ENCODE measurements around the gene SPG21.

DNA sequence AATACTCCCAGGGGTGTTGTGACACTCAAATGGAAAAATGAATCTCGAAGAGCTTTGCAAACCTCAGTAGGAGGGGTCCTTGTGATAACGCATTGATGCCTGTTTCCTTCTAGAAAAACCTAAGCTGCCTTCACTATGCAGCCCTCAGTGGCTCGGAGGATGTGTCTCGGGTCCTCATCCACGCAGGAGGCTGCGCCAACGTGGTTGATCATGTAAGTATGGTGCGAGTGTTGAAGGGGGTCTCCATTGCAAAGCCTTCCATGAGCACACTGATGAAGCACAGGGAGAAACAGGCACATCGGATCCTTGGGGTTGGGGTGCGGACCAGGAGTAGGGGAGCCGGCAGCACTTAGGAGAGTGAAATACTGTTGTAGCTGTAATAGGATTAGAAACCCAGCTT is 55.7 kb downstream of the SPG21 start:
- TF ChIP-seq, protein P1, sequence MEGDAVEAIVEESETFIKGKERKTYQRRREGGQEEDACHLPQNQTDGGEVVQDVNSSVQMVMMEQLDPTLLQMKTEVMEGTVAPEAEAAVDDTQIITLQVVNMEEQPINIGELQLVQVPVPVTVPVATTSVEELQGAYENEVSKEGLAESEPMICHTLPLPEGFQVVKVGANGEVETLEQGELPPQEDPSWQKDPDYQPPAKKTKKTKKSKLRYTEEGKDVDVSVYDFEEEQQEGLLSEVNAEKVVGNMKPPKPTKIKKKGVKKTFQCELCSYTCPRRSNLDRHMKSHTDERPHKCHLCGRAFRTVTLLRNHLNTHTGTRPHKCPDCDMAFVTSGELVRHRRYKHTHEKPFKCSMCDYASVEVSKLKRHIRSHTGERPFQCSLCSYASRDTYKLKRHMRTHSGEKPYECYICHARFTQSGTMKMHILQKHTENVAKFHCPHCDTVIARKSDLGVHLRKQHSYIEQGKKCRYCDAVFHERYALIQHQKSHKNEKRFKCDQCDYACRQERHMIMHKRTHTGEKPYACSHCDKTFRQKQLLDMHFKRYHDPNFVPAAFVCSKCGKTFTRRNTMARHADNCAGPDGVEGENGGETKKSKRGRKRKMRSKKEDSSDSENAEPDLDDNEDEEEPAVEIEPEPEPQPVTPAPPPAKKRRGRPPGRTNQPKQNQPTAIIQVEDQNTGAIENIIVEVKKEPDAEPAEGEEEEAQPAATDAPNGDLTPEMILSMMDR (IDR thresholded peaks at IDR 0.05) = no peak
- no peak for TF ChIP-seq POLR2A (IDR thresholded peaks at IDR 0.05; ENCODE audit: low read depth)
- no peak for TF ChIP-seq EP300 (IDR thresholded peaks at IDR 0.05)
